Measurements from ENCODE around the gene NAPA. TPM values are rescaled to one million over a fixed set of nuclear protein-coding genes. Genes with fewer than 3 reads are reported as not detected.

Gene NAPA
- total RNA-seq, result 36.2 and 57.1 TPM in 2 replicates

DNA sequence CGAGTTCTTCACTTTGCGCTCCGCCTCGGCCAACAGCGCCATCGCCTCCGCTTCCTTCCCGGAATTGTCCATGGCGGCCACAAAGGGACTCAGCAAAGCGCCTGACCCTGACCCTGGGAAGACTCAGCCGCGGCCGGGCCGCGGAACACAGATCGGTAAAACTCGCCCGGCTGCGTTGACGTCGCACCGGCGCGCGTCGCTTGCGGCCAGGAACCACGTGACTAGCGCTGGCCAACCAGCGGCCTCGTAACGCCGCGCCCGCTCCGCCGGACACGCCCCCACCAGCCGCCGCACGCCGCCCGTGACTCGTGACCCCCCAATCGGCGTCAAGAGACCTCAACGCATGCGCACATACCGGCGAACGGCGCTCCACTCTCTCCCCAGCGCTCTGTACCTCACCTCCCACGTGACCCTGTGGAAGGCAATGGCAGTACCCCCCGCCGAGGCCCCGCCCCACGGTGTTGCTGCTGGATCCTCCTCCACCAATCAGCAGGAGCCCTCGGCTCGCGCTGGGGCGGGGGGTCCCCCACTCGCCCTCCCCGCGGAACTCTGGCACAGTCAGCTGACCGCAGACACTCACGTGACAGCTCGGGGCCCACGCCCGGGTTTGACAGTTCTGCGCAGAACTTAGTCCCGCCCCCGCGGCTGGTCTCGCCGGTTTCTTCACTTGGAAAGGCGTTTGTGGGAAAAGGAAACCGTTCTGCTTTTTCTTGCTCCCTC lies at the start of gene NAPA:
NAPA (minus strand) TSS at position 195 of the 720 bp plus-strand sequence; CDS start at position 72, 123 bp downstream.

DNA sequence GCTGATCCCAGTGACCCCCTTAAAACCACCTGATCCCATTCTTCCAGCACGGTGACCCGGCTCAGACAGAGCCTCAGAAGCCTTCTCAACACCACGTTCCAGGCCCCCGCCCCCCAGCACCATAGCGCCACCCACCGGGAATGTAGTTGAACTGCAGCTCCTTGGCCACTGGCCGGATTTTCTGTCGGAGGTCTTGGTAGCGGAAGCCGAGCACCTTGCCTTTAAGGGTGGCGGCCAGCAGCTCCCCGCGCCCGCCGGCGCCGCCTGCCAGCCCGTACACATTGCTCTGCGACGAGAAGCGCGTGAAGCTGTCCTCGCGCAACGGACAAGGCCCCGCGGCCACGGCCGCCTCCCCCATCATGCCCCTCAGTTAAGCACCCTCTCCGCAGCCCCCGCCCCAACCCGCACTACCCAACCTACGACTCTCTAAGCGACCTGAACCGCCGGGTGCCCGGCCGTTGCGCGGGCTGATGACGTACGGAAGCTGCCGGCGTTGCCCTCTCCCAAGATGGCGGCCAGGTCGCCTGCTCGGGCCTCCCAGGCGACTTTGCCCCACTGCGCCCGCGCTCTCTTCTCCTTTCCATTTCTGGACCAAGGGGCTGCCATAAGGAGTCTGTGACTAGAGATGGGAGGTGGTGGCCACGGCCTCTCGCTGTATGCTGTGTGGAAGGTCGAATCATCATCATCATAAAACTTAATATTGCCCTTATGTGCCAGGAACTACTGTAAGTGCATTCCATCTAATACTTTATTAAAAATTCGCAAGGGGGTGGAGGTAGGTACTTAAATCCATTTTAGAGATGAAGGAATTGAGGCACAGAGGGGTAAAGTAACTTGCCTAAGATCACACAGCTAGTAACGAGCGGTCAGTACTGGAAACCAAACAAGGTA lies 30.8 kb downstream of the NAPA start, which contains the start of gene KPTN:
KPTN (minus strand) TSS at position 420 of the 891 bp plus-strand sequence; CDS start at position 361, 59 bp downstream.

DNA sequence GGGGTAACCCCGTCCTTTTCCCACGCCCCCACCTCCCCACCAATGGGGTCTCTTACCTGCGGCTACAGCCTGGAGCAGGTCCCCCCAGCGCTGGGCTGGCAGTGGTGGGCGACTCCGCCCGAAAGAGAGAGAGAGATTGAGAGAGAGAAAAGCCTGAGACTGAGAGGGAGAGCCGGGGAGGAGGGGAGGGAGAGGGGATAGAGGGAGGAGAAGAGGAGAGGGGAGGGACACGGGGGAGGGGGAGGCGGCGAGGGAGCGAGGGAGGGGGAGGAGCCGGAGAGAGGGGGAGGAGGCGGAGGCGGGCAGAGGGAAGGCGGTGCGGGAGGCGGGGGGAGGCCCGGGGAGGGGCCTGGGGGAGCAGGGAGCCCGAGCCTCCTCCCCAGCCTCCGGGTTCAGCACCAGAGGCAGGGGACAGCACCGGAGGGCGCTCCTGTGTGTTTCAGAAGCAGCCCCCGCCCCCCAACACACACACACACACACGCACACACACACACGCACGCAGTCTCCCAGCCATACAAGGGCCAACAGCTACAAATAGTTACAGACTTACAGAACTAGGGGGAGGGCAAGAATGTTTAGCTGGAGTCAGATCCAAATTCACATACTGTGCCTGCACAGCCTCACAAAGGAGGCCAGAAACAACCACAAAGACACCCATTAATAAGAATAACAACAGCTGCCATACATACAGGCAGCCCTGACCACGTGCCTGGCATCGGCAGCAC lies 43.0 kb downstream of the NAPA start, which contains the start of gene SLC8A2:
SLC8A2 (minus strand) TSS at position 161 of the 725 bp plus-strand sequence. CDS start 5,490 bp downstream, outside the sequence.

Other genes with a start within 250 kb of the NAPA start
- 0.43 and 0.48 TPM in 2 replicates for gene INAFM1, start 240.2 kb downstream of the NAPA start, total RNA-seq
- 0.21 and 0.24 TPM in 2 replicates for gene C5AR1, start 205.2 kb downstream of the NAPA start, total RNA-seq
- 0.24 TPM in 1 of 2 replicates, not detected in the other for gene C5AR2, start 182.9 kb downstream of the NAPA start, total RNA-seq
- gene DHX34, start 165.7 kb downstream of the NAPA start, total RNA-seq, result 14.1 and 17.6 TPM in 2 replicates
- gene MEIS3, start 95.5 kb downstream of the NAPA start, total RNA-seq, result 6.2 and 25.8 TPM in 2 replicates
- under 0.01 TPM in 1 of 2 replicates, not detected in the other for gene SLC8A2, start 43.2 kb downstream of the NAPA start, total RNA-seq
- gene KPTN, start 30.8 kb downstream of the NAPA start, total RNA-seq, result 3.4 and 5.5 TPM in 2 replicates
- gene ZNF541, start 58.1 kb upstream of the NAPA start, total RNA-seq, result not detected in 2 replicates
- gene BICRA, start 94.1 kb upstream of the NAPA start, total RNA-seq, result 2.2 and 3.0 TPM in 2 replicates
- 83.3 and 88.2 TPM in 2 replicates for gene EHD2, start 198.4 kb upstream of the NAPA start, total RNA-seq
- gene NOP53, start 230.5 kb upstream of the NAPA start, total RNA-seq, result 76.1 and 115 TPM in 2 replicates